K562 (cell line): ENCODE measurements around the gene CLCN4.

ENCODE experiments used
- ARHGAP35 ChIP-seq: fragments of 450-650 bp; IDR thresholded peaks from 2 replicates; pipeline ENCODE4 v1.6.1; 2018; ENCODE audit not compliant: partially characterized antibody
- CTCF ChIP-seq, 3 experiments: IDR thresholded peaks in 2 of 3; conservative IDR thresholded peaks in 1 of 3; 2 replicates each; pipeline ENCODE4 v1.5.1; 2011 to 2012; ENCODE audit warnings: low read length in 3 of 3, mild to moderate bottlenecking in 3 of 3, control low read depth in 2 of 3, improper control_type of control experiment in 1 of 3, inconsistent platforms in 1 of 3, low read depth in 1 of 3, mixed read lengths in 1 of 3, moderate library complexity in 1 of 3; ENCODE audit not compliant: insufficient read depth in 2 of 3

- TF ChIP-seq CTCF (IDR thresholded peaks at IDR 0.05 in 2 of 3, conservative IDR thresholded peaks at IDR 0.05 in 1 of 3; ENCODE audit: insufficient read depth in 2 of 3, low read depth in 1 of 3, low read length in 3 of 3) (no peak), ARHGAP35 (no peak)
Measured at GRCh38 chrX:10117301-10117700, 39.5 kb upstream of the CLCN4 start.
